Glutamatergic neuron (in vitro differentiated cells): ENCODE measurements around the gene AXL. TPM values are rescaled to one million over a fixed set of nuclear protein-coding genes. Genes with fewer than 3 reads are reported as not detected.

Experiments
- DNase-seq: peaks from one replicate; pipeline ENCODE4 v3.0.0; 2022
- H3K27ac Mint-ChIP-seq: one replicate; pipeline ENCODE4 v1.8.0; 2020; ENCODE audit warnings: mild to moderate bottlenecking, mixed read lengths, inconsistent platforms; ENCODE audit not compliant: unreplicated experiment
- H3K27me3 Mint-ChIP-seq: one replicate; pipeline ENCODE4 v1.8.0; 2020; ENCODE audit warnings: mild to moderate bottlenecking, moderate library complexity, mixed read lengths, inconsistent platforms; ENCODE audit not compliant: unreplicated experiment
- H3K36me3 Mint-ChIP-seq: one replicate; pipeline ENCODE4 v1.8.0; 2020; ENCODE audit warnings: mild to moderate bottlenecking, mixed read lengths, inconsistent platforms; ENCODE audit not compliant: unreplicated experiment
- H3K4me1 Mint-ChIP-seq: one replicate; pipeline ENCODE4 v1.8.0; 2020; ENCODE audit warnings: mild to moderate bottlenecking, low read depth, mixed read lengths, inconsistent platforms; ENCODE audit not compliant: unreplicated experiment
- H3K4me3 Mint-ChIP-seq: one replicate; pipeline ENCODE4 v1.8.0; 2020; ENCODE audit warnings: mild to moderate bottlenecking, mixed read lengths, inconsistent platforms; ENCODE audit not compliant: unreplicated experiment
- H3K9me3 Mint-ChIP-seq: one replicate; pipeline ENCODE4 v1.8.0; 2020; ENCODE audit warnings: mild to moderate bottlenecking, moderate library complexity, mixed read lengths, inconsistent platforms; ENCODE audit not compliant: unreplicated experiment
- CTCF ChIP-seq: fragments of 200-600 bp; sonication (generic); IDR thresholded peaks from one replicate; pipeline ENCODE4 v1.5.0; 2021; ENCODE audit not compliant: partially characterized antibody, unreplicated experiment
- total RNA-seq: library from RNA; stranded (reverse); fragmentation: NEBNext Ultra II Directional; extraction: Animal tissue kit (Norgen Biotek cat#: 25700); gene quantifications from one replicate; pipeline ENCODE4 v1.2.1, GENCODE V29; 2021; ENCODE audit not compliant: unreplicated experiment

Gene AXL
- total RNA-seq, 1 donor from 2014 or later = not detected

GRCh38 chr19:41230067-41230857, 11.2 kb downstream of the AXL start:
- no peak for DNase-seq
- no peak overlapping the region for H3K27ac Mint-ChIP-seq
- H3K4me3 Mint-ChIP-seq = no peak overlapping the region
- no peaks in the 10 kb centered on the region for H3K36me3 Mint-ChIP-seq
- no peak for TF ChIP-seq CTCF
- H3K9me3 Mint-ChIP-seq = no peaks in the 10 kb centered on the region
- peaks cover 4% of the 10 kb centered on the region for H3K4me1 Mint-ChIP-seq
- H3K27me3 Mint-ChIP-seq = peaks cover 8% of the 10 kb centered on the region

GRCh38 chr19:41232686-41233085, 13.7 kb downstream of the AXL start:
- DNase-seq = no peak
- Mint-ChIP-seq H3K27ac (no peak overlapping the region), H3K4me3 (no peak overlapping the region), H3K9me3 (no peaks in the 10 kb centered on the region), H3K27me3 (peaks cover 4% of the 10 kb centered on the region), H3K4me1 (no peaks in the 10 kb centered on the region), H3K36me3 (no peaks in the 10 kb centered on the region)
- TF ChIP-seq CTCF = no peak

- peaks cover 2% of the 10 kb centered on the region for H3K27me3 Mint-ChIP-seq
- H3K4me1 Mint-ChIP-seq = no peaks in the 10 kb centered on the region
- DNase-seq = no peak
- H3K36me3 Mint-ChIP-seq = no peaks in the 10 kb centered on the region
- H3K9me3 Mint-ChIP-seq = no peaks in the 10 kb centered on the region
- no peak overlapping the region for H3K4me3 Mint-ChIP-seq
- no peak overlapping the region for H3K27ac Mint-ChIP-seq
- TF ChIP-seq CTCF = no peak
Measured at GRCh38 chr19:41233748-41234240, 14.8 kb downstream of the AXL start.

- no peak overlapping the region for H3K27ac Mint-ChIP-seq
- no peaks in the 10 kb centered on the region for H3K36me3 Mint-ChIP-seq
- peaks cover 2% of the 10 kb centered on the region for H3K27me3 Mint-ChIP-seq
- no peak for DNase-seq
- TF ChIP-seq CTCF = no peak
- H3K4me3 Mint-ChIP-seq = no peak overlapping the region
- H3K4me1 Mint-ChIP-seq = no peaks in the 10 kb centered on the region
- no peaks in the 10 kb centered on the region for H3K9me3 Mint-ChIP-seq
Measured at GRCh38 chr19:41234512-41235168, 15.6 kb downstream of the AXL start.

- H3K4me1 Mint-ChIP-seq = no peaks in the 10 kb centered on the region
- DNase-seq = no peak
- no peak for TF ChIP-seq CTCF
- no peaks in the 10 kb centered on the region for H3K9me3 Mint-ChIP-seq
- no peak overlapping the region for H3K27ac Mint-ChIP-seq
- H3K36me3 Mint-ChIP-seq = no peaks in the 10 kb centered on the region
- no peak overlapping the region for H3K4me3 Mint-ChIP-seq
- H3K27me3 Mint-ChIP-seq = peaks cover 2% of the 10 kb centered on the region
Measured at GRCh38 chr19:41235480-41235879, 16.5 kb downstream of the AXL start.
